RWPE2 (cell line): ENCODE measurements around the gene AGMO.

Experiments
- ATAC-seq: fragments of 200-7000 bp; cut with Tn5 transposase; 3 replicates; pipeline ENCODE4 v1.9.1; 2021; ENCODE audit warnings: low read depth
- DNase-seq: peaks from one replicate; pipeline ENCODE4 v3.0.0-alpha.2; 2020; ENCODE audit warnings: low spot score
- H3K27ac ChIP-seq: fragments of 450-650 bp; 2 replicates; pipeline ENCODE4 v1.5.1; 2017; ENCODE audit warnings: mild to moderate bottlenecking; ENCODE audit not compliant: poor library complexity, severe bottlenecking
- H3K27me3 ChIP-seq: fragments of 250-450 bp; sonication (Bioruptor Pico); 2 replicates; pipeline ENCODE4 v1.5.1; 2021; ENCODE audit warnings: mild to moderate bottlenecking, moderate library complexity; ENCODE audit not compliant: insufficient read depth, poor library complexity, severe bottlenecking
- H3K36me3 ChIP-seq: fragments of 250-450 bp; sonication (Bioruptor Pico); 2 replicates; pipeline ENCODE4 v1.5.1; 2020; ENCODE audit warnings: low read depth, mild to moderate bottlenecking, moderate library complexity
- H3K4me1 ChIP-seq: fragments of 250-450 bp; sonication (Bioruptor Pico); 2 replicates; pipeline ENCODE4 v1.5.1; 2021; ENCODE audit warnings: mild to moderate bottlenecking, moderate library complexity; ENCODE audit not compliant: insufficient read depth, poor library complexity, severe bottlenecking
- H3K4me3 ChIP-seq: fragments of 250-450 bp; sonication (Bioruptor Pico); 2 replicates; pipeline ENCODE4 v1.5.1; 2021; ENCODE audit warnings: mild to moderate bottlenecking, moderate library complexity; ENCODE audit not compliant: severe bottlenecking
- H3K9me3 ChIP-seq: fragments of 250-450 bp; sonication (Bioruptor Pico); 2 replicates; pipeline ENCODE4 v1.5.1; 2021; ENCODE audit warnings: mild to moderate bottlenecking, moderate library complexity; ENCODE audit not compliant: severe bottlenecking
- TF ChIP-seq, protein P1 (sequence below): fragments of 450-650 bp; IDR thresholded peaks from one replicate; pipeline ENCODE4 v1.5.1; 2017; ENCODE audit warnings: mild to moderate bottlenecking, moderate library complexity; ENCODE audit not compliant: poor library complexity, severe bottlenecking

AGMO gene

DNA sequence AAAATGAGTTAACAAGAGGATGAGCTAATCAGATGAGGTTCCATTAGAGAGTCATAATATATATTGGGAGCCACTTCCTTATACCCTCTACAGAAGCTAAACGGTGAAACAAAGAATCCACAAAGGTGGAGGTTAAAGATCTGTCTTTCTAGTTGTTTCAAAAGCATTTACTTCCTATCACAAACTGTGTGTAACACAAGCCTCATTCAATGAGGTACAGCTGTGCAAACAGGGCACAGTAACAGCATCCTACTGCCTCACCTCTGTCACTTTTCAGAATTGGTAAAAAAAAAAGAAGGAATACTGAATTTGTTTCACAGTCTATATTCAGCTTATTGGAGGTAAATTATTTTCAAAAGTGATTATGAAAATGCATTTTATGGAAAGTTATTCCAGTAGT, 128.7 kb downstream of the AGMO start:
- ATAC-seq, result no peak
- H3K9me3 ChIP-seq, result no peaks in the 10 kb centered on the region
- no peak overlapping the region for H3K4me3 ChIP-seq
- no peaks in the 10 kb centered on the region for H3K27me3 ChIP-seq
- H3K4me1 ChIP-seq, result no peaks in the 10 kb centered on the region
- TF ChIP-seq, protein P1, sequence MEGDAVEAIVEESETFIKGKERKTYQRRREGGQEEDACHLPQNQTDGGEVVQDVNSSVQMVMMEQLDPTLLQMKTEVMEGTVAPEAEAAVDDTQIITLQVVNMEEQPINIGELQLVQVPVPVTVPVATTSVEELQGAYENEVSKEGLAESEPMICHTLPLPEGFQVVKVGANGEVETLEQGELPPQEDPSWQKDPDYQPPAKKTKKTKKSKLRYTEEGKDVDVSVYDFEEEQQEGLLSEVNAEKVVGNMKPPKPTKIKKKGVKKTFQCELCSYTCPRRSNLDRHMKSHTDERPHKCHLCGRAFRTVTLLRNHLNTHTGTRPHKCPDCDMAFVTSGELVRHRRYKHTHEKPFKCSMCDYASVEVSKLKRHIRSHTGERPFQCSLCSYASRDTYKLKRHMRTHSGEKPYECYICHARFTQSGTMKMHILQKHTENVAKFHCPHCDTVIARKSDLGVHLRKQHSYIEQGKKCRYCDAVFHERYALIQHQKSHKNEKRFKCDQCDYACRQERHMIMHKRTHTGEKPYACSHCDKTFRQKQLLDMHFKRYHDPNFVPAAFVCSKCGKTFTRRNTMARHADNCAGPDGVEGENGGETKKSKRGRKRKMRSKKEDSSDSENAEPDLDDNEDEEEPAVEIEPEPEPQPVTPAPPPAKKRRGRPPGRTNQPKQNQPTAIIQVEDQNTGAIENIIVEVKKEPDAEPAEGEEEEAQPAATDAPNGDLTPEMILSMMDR, result no peak
- no peaks in the 10 kb centered on the region for H3K36me3 ChIP-seq
- DNase-seq, result no peak
- H3K27ac ChIP-seq, result no peak overlapping the region

DNA sequence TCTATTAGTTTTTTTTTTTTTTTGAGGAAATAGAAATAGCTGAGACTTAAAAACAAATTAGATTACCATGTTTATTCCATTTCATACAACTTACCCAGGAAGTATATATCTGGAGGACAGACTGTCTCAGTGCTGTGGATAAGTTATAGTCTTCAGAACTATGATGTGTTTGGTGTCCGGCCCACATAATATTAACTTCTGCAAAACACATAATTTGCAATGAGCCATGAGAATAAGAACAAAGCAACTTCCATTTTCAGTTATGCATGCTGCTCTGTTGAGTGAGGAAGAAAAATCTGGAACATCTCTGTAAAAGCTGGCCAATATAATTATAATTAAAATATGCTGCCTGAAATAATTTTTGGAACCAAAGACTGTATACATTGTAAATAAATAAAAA, 130.9 kb downstream of the AGMO start:
- Histone ChIP-seq H3K9me3 (no peaks in the 10 kb centered on the region), H3K4me3 (no peak overlapping the region), H3K4me1 (no peaks in the 10 kb centered on the region), H3K36me3 (no peaks in the 10 kb centered on the region), H3K27me3 (no peaks in the 10 kb centered on the region), H3K27ac (no peak overlapping the region)
- no peak for ATAC-seq
- DNase-seq, result no peak
- TF ChIP-seq, protein P1, result no peak

DNA sequence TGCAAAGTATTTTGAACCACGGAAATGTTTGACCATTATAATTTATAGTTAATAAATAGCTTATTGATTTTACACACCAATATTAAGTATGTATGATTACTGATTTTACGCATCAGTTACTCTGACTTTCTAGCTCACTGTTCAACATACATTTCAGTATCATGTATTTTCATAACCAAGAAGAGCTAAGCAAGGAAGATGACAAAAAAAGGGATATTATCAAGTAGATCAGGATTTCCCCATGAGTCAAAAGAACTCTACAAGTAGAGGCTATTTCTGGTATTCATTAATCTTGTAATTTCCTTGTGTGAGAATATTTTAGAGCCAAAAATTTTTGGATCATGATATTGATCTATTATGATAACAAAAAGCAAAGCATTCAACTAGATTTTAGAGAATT, 131.6 kb downstream of the AGMO start:
- Histone ChIP-seq H3K9me3 (no peaks in the 10 kb centered on the region), H3K4me3 (no peak overlapping the region), H3K4me1 (no peaks in the 10 kb centered on the region), H3K27me3 (no peaks in the 10 kb centered on the region), H3K27ac (no peak overlapping the region), H3K36me3 (no peaks in the 10 kb centered on the region)
- DNase-seq, result no peak
- TF ChIP-seq, protein P1, result no peak
- no peak for ATAC-seq

DNA sequence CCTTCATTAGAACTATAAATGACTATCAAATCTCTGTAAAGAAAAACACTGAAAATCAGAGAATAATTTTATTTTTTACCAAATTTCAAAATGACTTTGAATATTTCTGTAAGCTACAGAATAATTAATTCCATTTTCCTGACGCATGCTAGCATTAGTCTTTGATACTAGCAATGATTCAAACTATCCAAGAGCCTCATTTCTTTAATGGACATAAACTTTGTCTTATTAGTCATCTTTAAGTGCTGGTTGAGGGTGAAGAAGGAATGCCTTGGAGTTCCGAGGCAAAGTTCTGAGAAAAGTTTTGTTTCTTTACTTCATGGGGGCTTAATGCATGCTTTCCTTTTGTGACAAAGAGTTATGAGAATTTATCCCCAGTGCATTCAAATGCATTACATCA, 137.3 kb downstream of the AGMO start:
- Histone ChIP-seq H3K36me3 (no peaks in the 10 kb centered on the region), H3K9me3 (no peaks in the 10 kb centered on the region), H3K27ac (no peak overlapping the region), H3K27me3 (peaks cover 4% of the 10 kb centered on the region), H3K4me1 (no peaks in the 10 kb centered on the region), H3K4me3 (no peak overlapping the region)
- TF ChIP-seq, protein P1, result no peak
- no peak for DNase-seq
- no peak for ATAC-seq

DNA sequence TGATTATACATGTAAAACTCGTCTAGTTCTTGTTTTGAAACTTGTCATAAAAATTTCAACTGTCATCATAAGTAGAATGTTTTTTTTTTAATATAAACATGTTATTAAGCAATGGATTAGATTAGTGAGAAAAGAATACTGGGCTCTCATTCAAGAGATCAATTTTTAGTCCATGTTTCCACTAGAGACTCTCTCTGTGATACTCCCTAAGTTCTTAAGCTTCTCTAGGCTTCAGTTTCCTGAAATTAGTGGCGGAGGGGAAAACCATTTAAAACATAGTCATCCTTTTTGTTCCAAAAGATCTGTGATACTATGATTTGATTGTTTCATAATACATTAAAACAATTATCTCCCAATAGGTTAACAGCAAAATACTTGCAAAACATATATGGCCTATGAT, 142.2 kb downstream of the AGMO start:
- H3K27me3 ChIP-seq, result peaks cover 4% of the 10 kb centered on the region
- TF ChIP-seq, protein P1, result no peak
- DNase-seq, result no peak
- H3K36me3 ChIP-seq, result no peaks in the 10 kb centered on the region
- H3K4me3 ChIP-seq, result no peak overlapping the region
- no peak overlapping the region for H3K27ac ChIP-seq
- H3K4me1 ChIP-seq, result no peaks in the 10 kb centered on the region
- ATAC-seq, result no peak
- no peaks in the 10 kb centered on the region for H3K9me3 ChIP-seq
